Renal pelvis (tissue), 3 donors: ENCODE results near the gene IGSF23. TPM values are rescaled to one million over a fixed set of nuclear protein-coding genes. Genes with fewer than 3 reads are reported as not detected.

Experiments used
- polyA plus RNA-seq, 3 donors: library from polyadenylated mRNA; unstranded; fragments of 120-200 nt; gene quantifications; one replicate each; pipeline ENCODE4 v1.2.1, GENCODE V29; 2013; ENCODE audit not compliant: insufficient read length in 3 of 3

Gene IGSF23
- polyA plus RNA-seq, 3 donors = 0.95 to 2.0 (median 1.3) TPM

Other genes with a start within 250 kb of the IGSF23 start
- gene ZNF285, start 212.0 kb upstream of the IGSF23 start, polyA plus RNA-seq = 10 to 100 TPM; 11.4 to 14.3 (median 11.4) TPM
- 10 to 100 TPM; 16.5 to 16.6 (median 16.5) TPM for gene ZNF229, start 165.1 kb upstream of the IGSF23 start, polyA plus RNA-seq
- 10 to 100 TPM; 15.3 to 16.4 (median 16.2) TPM for gene ZNF180, start 113.0 kb upstream of the IGSF23 start, polyA plus RNA-seq
- gene CEACAM20, start 83.9 kb upstream of the IGSF23 start, polyA plus RNA-seq = not detected
- 10 to 100 TPM; 32.7 to 42.9 (median 41.1) TPM for gene PVR, start 30.3 kb downstream of the IGSF23 start, polyA plus RNA-seq
- gene CEACAM19, start 57.9 kb downstream of the IGSF23 start, polyA plus RNA-seq = 10 to 100 TPM; 10.2 to 24.7 (median 24.3) TPM
- gene CEACAM16, start 85.6 kb downstream of the IGSF23 start, polyA plus RNA-seq = not detected
- 1 to 10 TPM; 8.5 to 9.8 (median 8.8) TPM for gene BCL3, start 135.1 kb downstream of the IGSF23 start, polyA plus RNA-seq
- gene CBLC, start 164.3 kb downstream of the IGSF23 start, polyA plus RNA-seq = 1 to 10 TPM; 6.6 to 9.7 (median 7.4) TPM
- gene BCAM, start 195.5 kb downstream of the IGSF23 start, polyA plus RNA-seq = 100 to 1,000 TPM; 677 to 737 (median 725) TPM
- 100 to 1,000 TPM; 181 to 187 (median 187) TPM for gene NECTIN2, start 232.7 kb downstream of the IGSF23 start, polyA plus RNA-seq